ENCODE measurements around the gene KRT8. TPM values are rescaled to one million over a fixed set of nuclear protein-coding genes. Genes with fewer than 3 reads are reported as not detected.

Gene KRT8
- polyA plus RNA-seq, 1 of the 3 experiments (the other 2 are of a cell fraction), result 49.4 TPM

- Histone ChIP-seq H3K36me3 (replicated peaks in 1 of 2; ENCODE audit: control insufficient read depth in 1 of 2, insufficient read depth in 2 of 2, low read length in 1 of 2) (no peaks in the 10 kb centered on the region), H3K9me3 (no peaks in the 10 kb centered on the region), H3K27ac (ENCODE audit: low read depth in 2 of 2, low read length in 1 of 2) (no peak overlapping the region), H3K4me2 (no peak overlapping the region), H3K4me3 (ENCODE audit: low read depth in 2 of 2, low read length in 1 of 2) (no peak overlapping the region), H3F3A (replicated peaks; ENCODE audit: insufficient read depth) (peaks cover 7% of the 10 kb centered on the region), H3K9ac (no peak overlapping the region), H3K79me2 (ENCODE audit: insufficient read depth) (no peaks in the 10 kb centered on the region), H3K27me3 (ENCODE audit: insufficient read depth) (no peaks in the 10 kb centered on the region), H2AFZ (ENCODE audit: low read depth) (no peak overlapping the region), H4K20me1 (ENCODE audit: insufficient read depth) (no peaks in the 10 kb centered on the region), H3K9me2 (no peaks in the 10 kb centered on the region), H3K4me1 (ENCODE audit: control insufficient read depth in 1 of 2, insufficient read depth in 2 of 2, low read depth in 1 of 2, low read length in 1 of 2) (peaks cover 4 to 25% of the 10 kb centered on the region in 2 experiments; a peak in 2 of 4 replicates)
- ChIA-PET CTCF (interaction anchor here (1.5 to 3.2 kb wide), 4 partner anchors 15 to 71 kb away, joined by 4 to 17 read pairs (median 10); no protein-coding TSS in a partner anchor), POLR2A (no interaction called here)
- 64% methylated on average over 2 of the region's 2 CpGs for WGBS (ENCODE audit: low lambda C conversion rate)
- TF ChIP-seq, protein P1, sequence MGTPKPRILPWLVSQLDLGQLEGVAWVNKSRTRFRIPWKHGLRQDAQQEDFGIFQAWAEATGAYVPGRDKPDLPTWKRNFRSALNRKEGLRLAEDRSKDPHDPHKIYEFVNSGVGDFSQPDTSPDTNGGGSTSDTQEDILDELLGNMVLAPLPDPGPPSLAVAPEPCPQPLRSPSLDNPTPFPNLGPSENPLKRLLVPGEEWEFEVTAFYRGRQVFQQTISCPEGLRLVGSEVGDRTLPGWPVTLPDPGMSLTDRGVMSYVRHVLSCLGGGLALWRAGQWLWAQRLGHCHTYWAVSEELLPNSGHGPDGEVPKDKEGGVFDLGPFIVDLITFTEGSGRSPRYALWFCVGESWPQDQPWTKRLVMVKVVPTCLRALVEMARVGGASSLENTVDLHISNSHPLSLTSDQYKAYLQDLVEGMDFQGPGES (IDR thresholded peaks at IDR 0.05; ENCODE audit: low read depth, low read length), result no peak
- no peak for TF ChIP-seq MXI1 (IDR thresholded peaks at IDR 0.05; ENCODE audit: low read depth, low read length)
- TF ChIP-seq GABPA (IDR thresholded peaks at IDR 0.05; ENCODE audit: low read depth), result no peak
- TF ChIP-seq, protein P2, sequence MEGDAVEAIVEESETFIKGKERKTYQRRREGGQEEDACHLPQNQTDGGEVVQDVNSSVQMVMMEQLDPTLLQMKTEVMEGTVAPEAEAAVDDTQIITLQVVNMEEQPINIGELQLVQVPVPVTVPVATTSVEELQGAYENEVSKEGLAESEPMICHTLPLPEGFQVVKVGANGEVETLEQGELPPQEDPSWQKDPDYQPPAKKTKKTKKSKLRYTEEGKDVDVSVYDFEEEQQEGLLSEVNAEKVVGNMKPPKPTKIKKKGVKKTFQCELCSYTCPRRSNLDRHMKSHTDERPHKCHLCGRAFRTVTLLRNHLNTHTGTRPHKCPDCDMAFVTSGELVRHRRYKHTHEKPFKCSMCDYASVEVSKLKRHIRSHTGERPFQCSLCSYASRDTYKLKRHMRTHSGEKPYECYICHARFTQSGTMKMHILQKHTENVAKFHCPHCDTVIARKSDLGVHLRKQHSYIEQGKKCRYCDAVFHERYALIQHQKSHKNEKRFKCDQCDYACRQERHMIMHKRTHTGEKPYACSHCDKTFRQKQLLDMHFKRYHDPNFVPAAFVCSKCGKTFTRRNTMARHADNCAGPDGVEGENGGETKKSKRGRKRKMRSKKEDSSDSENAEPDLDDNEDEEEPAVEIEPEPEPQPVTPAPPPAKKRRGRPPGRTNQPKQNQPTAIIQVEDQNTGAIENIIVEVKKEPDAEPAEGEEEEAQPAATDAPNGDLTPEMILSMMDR (IDR thresholded peaks at IDR 0.05), result no peak
- no peak for TF ChIP-seq EZH2phosphoT487 (IDR thresholded peaks at IDR 0.05; ENCODE audit: borderline replicate concordance, low read depth)
- no peak for TF ChIP-seq RAD21 (IDR thresholded peaks at IDR 0.05; ENCODE audit: low read length)
- TF ChIP-seq JUND (IDR thresholded peaks at IDR 0.05), result no peak
- TF ChIP-seq SMC3 (IDR thresholded peaks at IDR 0.05; ENCODE audit: low read depth, low read length), result no peak
- no peak for TF ChIP-seq NFIC (IDR thresholded peaks at IDR 0.05; ENCODE audit: borderline replicate concordance)
- no peak for TF ChIP-seq RCOR1 (IDR thresholded peaks at IDR 0.05; ENCODE audit: low read length)
- TF ChIP-seq TCF12 (IDR thresholded peaks at IDR 0.05), result no peak
- TF ChIP-seq, protein P3, sequence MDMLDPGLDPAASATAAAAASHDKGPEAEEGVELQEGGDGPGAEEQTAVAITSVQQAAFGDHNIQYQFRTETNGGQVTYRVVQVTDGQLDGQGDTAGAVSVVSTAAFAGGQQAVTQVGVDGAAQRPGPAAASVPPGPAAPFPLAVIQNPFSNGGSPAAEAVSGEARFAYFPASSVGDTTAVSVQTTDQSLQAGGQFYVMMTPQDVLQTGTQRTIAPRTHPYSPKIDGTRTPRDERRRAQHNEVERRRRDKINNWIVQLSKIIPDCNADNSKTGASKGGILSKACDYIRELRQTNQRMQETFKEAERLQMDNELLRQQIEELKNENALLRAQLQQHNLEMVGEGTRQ (IDR thresholded peaks at IDR 0.05; ENCODE audit: borderline replicate concordance, low read depth, low read length), result no peak
- DNase-seq, result no peak
Observed at GRCh38 chr12:52909331-52909730, 4.5 kb upstream of the KRT8 start.

- Histone ChIP-seq H3K79me2 (ENCODE audit: insufficient read depth) (no peaks in the 10 kb centered on the region), H3K9me2 (no peaks in the 10 kb centered on the region), H3K9ac (peak overlapping the region; percentile 31; the same call in 1 of the 2 replicates), H3K4me3 (ENCODE audit: low read depth in 2 of 2, low read length in 1 of 2) (no peak overlapping the region), H3F3A (replicated peaks; ENCODE audit: insufficient read depth) (peaks cover 7% of the 10 kb centered on the region), H3K27me3 (ENCODE audit: insufficient read depth) (no peaks in the 10 kb centered on the region), H3K27ac (ENCODE audit: low read depth in 2 of 2, low read length in 1 of 2) (no peak overlapping the region; a peak in 1 of 4 replicates), H3K36me3 (replicated peaks in 1 of 2; ENCODE audit: control insufficient read depth in 1 of 2, insufficient read depth in 2 of 2, low read length in 1 of 2) (no peaks in the 10 kb centered on the region), H2AFZ (ENCODE audit: low read depth) (peak overlapping the region; percentile 59; the same call in 1 of the 2 replicates), H4K20me1 (ENCODE audit: insufficient read depth) (no peaks in the 10 kb centered on the region), H3K4me2 (no peak overlapping the region), H3K4me1 (ENCODE audit: control insufficient read depth in 1 of 2, insufficient read depth in 2 of 2, low read depth in 1 of 2, low read length in 1 of 2) (peaks cover 4 to 25% of the 10 kb centered on the region in 2 experiments; a peak in 2 of 4 replicates), H3K9me3 (no peaks in the 10 kb centered on the region)
- no peak for TF ChIP-seq RFX5 (IDR thresholded peaks at IDR 0.05; ENCODE audit: low read length)
- no peak for TF ChIP-seq USF1 (IDR thresholded peaks at IDR 0.05; ENCODE audit: borderline replicate concordance, low read depth)
- no peak for TF ChIP-seq NRF1 (IDR thresholded peaks at IDR 0.05; ENCODE audit: low read depth, low read length)
- TF ChIP-seq YY1 (IDR thresholded peaks at IDR 0.05; ENCODE audit: low read depth), result no peak
- no peak for TF ChIP-seq SMC3 (IDR thresholded peaks at IDR 0.05; ENCODE audit: low read depth, low read length)
- no peak for TF ChIP-seq MEF2A (IDR thresholded peaks at IDR 0.05; ENCODE audit: borderline replicate concordance, low read depth)
- TF ChIP-seq SIN3A (IDR thresholded peaks at IDR 0.05; ENCODE audit: borderline replicate concordance, low read depth, low read length), result no peak
- WGBS (ENCODE audit: low lambda C conversion rate), result 35% methylated on average over 7 of the region's 7 CpGs
- CTCF ChIA-PET, result interaction anchor here (0.6 to 2.2 kb wide), 4 partner anchors 22 to 172 kb away, joined by 3 to 8 read pairs (median 5); partner anchors contain the start of gene SPRYD3
- peak; percentile 70 for DNase-seq
- POLR2A ChIA-PET, result no interaction called here
Observed at GRCh38 chr12:52907092-52907810, 2.4 kb upstream of the KRT8 start.

Data from SK-N-SH (cell line).